Suppressor macrophage treated with lipopolysaccharide for 1 hour (primary cell): ENCODE measurements around the gene MMP7.
"Not testable (repeated sequence)": the region's sequence is repeated elsewhere in the genome, so short reads cannot be mapped to it uniquely, and the experiment has no call there.

Source experiments
- DNase-seq, 3 donors: peaks; one replicate each; pipeline ENCODE4 v3.0.0-alpha.2; 2020 to 2022

MMP7 gene

GRCh38 chr11:102538932-102539331, 8.4 kb upstream of the MMP7 start:
- DNase-seq, result peak in 1 of 3 donors; percentile 36

GRCh38 chr11:102534261-102534872, 3.8 kb upstream of the MMP7 start:
- no peak for DNase-seq

- no peak for DNase-seq
Observed at GRCh38 chr11:102528618-102529017, 1.9 kb downstream of the MMP7 start.

GRCh38 chr11:102527684-102528083, 2.9 kb downstream of the MMP7 start:
- DNase-seq, result no peak

- no peak for DNase-seq
Observed at GRCh38 chr11:102527041-102527440, 3.5 kb downstream of the MMP7 start.

GRCh38 chr11:102523887-102524286, 6.7 kb downstream of the MMP7 start:
- DNase-seq, result no peak

GRCh38 chr11:102523189-102523570, 7.4 kb downstream of the MMP7 start:
- peak; percentile 47 to 69 (median 55) for DNase-seq

GRCh38 chr11:102522312-102523188, 8.0 kb downstream of the MMP7 start:
- peak in 2 of 3 donors; percentile 36 to 38 for DNase-seq

- DNase-seq, result no peak
Observed at GRCh38 chr11:102521121-102521520, 9.4 kb downstream of the MMP7 start.

- no peak for DNase-seq
Observed at GRCh38 chr11:102520514-102520913, 10.0 kb downstream of the MMP7 start.

GRCh38 chr11:102518296-102519094, 12.1 kb downstream of the MMP7 start:
- DNase-seq, result no peak

GRCh38 chr11:102517670-102518069, 12.9 kb downstream of the MMP7 start:
- no peak for DNase-seq

- DNase-seq, result no peak
Observed at GRCh38 chr11:102516179-102516578, 14.4 kb downstream of the MMP7 start.

GRCh38 chr11:102513869-102514268, 16.7 kb downstream of the MMP7 start:
- no peak for DNase-seq

- peak in 1 of 3 donors; percentile 41 for DNase-seq
Observed at GRCh38 chr11:102510439-102511135, 20.0 kb downstream of the MMP7 start.

GRCh38 chr11:102502831-102503230, 27.7 kb downstream of the MMP7 start:
- DNase-seq, result not testable (repeated sequence)

GRCh38 chr11:102500829-102501228, 29.7 kb downstream of the MMP7 start:
- no peak for DNase-seq

- DNase-seq, result no peak
Observed at GRCh38 chr11:102499931-102500330, 30.6 kb downstream of the MMP7 start.

GRCh38 chr11:102499151-102499550, 31.4 kb downstream of the MMP7 start:
- no peak for DNase-seq

GRCh38 chr11:102497061-102497460, 33.5 kb downstream of the MMP7 start:
- no peak for DNase-seq

- peak; percentile 79 to 92 (median 89) for DNase-seq
Observed at GRCh38 chr11:102495161-102496042, 35.1 kb downstream of the MMP7 start.

GRCh38 chr11:102494216-102494615, 36.3 kb downstream of the MMP7 start:
- DNase-seq, result no peak
